NCI-H146 (cell line): Measurements from ENCODE around the gene FCGR2B.
A peak's percentile ranks its signal among the peaks of the same experiment; 100 is the strongest.
"Not testable (repeated sequence)": the region's sequence is repeated elsewhere in the genome, so short reads cannot be mapped to it uniquely, and the experiment has no call there.

Source experiments
- DNase-seq: peaks from one replicate; lab custom pipeline; 2025; lab: John Stamatoyannopoulos, UW

FCGR2B gene

GRCh38 chr1:161647507-161648360 lies 15.2 kb upstream of the FCGR2B start:
- DNase-seq: peak; percentile 7

- DNase-seq: not testable (repeated sequence)
Observed at GRCh38 chr1:161653541-161653940, 9.4 kb upstream of the FCGR2B start.

- not testable (repeated sequence) for DNase-seq
Observed at GRCh38 chr1:161653971-161654370, 9.0 kb upstream of the FCGR2B start.

GRCh38 chr1:161658524-161658923 lies 4.4 kb upstream of the FCGR2B start:
- not testable (repeated sequence) for DNase-seq

- DNase-seq: not testable (repeated sequence)
Observed at GRCh38 chr1:161661660-161662311, 1.2 kb upstream of the FCGR2B start.

GRCh38 chr1:161663569-161663968 lies 626 bp downstream of the FCGR2B start:
- not testable (repeated sequence) for DNase-seq

- not testable (repeated sequence) for DNase-seq
Observed at GRCh38 chr1:161664689-161665088, 1.7 kb downstream of the FCGR2B start.

- not testable (repeated sequence) for DNase-seq
Observed at GRCh38 chr1:161671045-161672020, 8.4 kb downstream of the FCGR2B start.

- DNase-seq: not testable (repeated sequence)
Observed at GRCh38 chr1:161673437-161673836, 10.5 kb downstream of the FCGR2B start.

GRCh38 chr1:161674447-161674846 lies 11.5 kb downstream of the FCGR2B start:
- not testable (repeated sequence) for DNase-seq

- not testable (repeated sequence) for DNase-seq
Observed at GRCh38 chr1:161674908-161675307, 12.0 kb downstream of the FCGR2B start.

- DNase-seq: no peak
Observed at GRCh38 chr1:161676441-161676840, 13.5 kb downstream of the FCGR2B start.

- no peak for DNase-seq
Observed at GRCh38 chr1:161676958-161677689, 14.2 kb downstream of the FCGR2B start.

- no peak for DNase-seq
Observed at GRCh38 chr1:161678500-161678899, 15.6 kb downstream of the FCGR2B start.

GRCh38 chr1:161681879-161682278 lies 18.9 kb downstream of the FCGR2B start:
- no peak for DNase-seq

GRCh38 chr1:161688946-161689345 lies 26.0 kb downstream of the FCGR2B start:
- no peak for DNase-seq

- no peak for DNase-seq
Observed at GRCh38 chr1:161691846-161692245, 28.9 kb downstream of the FCGR2B start.

- DNase-seq: not testable (repeated sequence)
Observed at GRCh38 chr1:161693020-161693712, 30.2 kb downstream of the FCGR2B start.

GRCh38 chr1:161698302-161698701 lies 35.4 kb downstream of the FCGR2B start:
- not testable (repeated sequence) for DNase-seq

GRCh38 chr1:161702250-161702649 lies 39.3 kb downstream of the FCGR2B start:
- no peak for DNase-seq

- DNase-seq: no peak
Observed at GRCh38 chr1:161705537-161705936, 42.6 kb downstream of the FCGR2B start.
